ENCODE measurements around the gene FBLN1. TPM values are rescaled to one million over a fixed set of nuclear protein-coding genes. Genes with fewer than 3 reads are reported as not detected.
A peak's percentile ranks its signal among the peaks of the same experiment; 100 is the strongest.

The FBLN1 gene
- total RNA-seq, 1 donor from 2014 or later = 297 TPM

DNA sequence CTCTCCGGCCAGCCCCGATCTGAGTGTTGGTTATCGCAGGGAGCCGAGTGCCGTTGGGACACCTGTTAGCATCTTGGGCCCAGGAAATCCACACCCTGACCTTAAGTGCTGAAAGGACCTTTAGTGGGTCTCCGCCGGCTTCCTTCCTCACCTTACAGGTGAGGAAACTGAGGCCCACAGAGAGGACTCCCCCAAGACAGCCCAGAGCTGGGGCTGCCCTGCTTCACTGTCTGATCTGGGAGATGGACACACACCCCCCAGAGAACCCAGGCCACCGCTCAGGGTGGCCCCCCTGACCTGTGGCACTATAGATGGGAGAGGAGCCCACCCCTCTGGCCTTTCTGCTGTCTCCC is 73.6 kb downstream of the FBLN1 start:
- H3K4me1 Mint-ChIP-seq = peaks cover 20% of the 10 kb centered on the region

GRCh38 chr22:45576730-45577464 is 74.2 kb downstream of the FBLN1 start:
- no peaks in the 10 kb centered on the region for H3K9me3 Mint-ChIP-seq
- H3K36me3 Mint-ChIP-seq = peaks cover 4% of the 10 kb centered on the region
- no peaks in the 10 kb centered on the region for H3K27me3 Mint-ChIP-seq (ENCODE audit: low read depth)
- DNase-seq (ENCODE audit: low spot score in 2 of 2, unreplicated experiment in 2 of 2) = no peak
- no peak overlapping the region for H3K27ac Mint-ChIP-seq
- peaks cover 24% of the 10 kb centered on the region for H3K4me1 Mint-ChIP-seq
- no peak overlapping the region for H3K4me3 Mint-ChIP-seq
- TF ChIP-seq, protein P1, sequence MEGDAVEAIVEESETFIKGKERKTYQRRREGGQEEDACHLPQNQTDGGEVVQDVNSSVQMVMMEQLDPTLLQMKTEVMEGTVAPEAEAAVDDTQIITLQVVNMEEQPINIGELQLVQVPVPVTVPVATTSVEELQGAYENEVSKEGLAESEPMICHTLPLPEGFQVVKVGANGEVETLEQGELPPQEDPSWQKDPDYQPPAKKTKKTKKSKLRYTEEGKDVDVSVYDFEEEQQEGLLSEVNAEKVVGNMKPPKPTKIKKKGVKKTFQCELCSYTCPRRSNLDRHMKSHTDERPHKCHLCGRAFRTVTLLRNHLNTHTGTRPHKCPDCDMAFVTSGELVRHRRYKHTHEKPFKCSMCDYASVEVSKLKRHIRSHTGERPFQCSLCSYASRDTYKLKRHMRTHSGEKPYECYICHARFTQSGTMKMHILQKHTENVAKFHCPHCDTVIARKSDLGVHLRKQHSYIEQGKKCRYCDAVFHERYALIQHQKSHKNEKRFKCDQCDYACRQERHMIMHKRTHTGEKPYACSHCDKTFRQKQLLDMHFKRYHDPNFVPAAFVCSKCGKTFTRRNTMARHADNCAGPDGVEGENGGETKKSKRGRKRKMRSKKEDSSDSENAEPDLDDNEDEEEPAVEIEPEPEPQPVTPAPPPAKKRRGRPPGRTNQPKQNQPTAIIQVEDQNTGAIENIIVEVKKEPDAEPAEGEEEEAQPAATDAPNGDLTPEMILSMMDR (IDR thresholded peaks at IDR 0.05; ENCODE audit: unreplicated experiment) = no peak

More for the DNA sequence above, 73.6 kb downstream of the FBLN1 start:
- DNase-seq (ENCODE audit: low spot score in 2 of 2, unreplicated experiment in 2 of 2) = no peak
- H3K4me3 Mint-ChIP-seq = no peak overlapping the region
- H3K9me3 Mint-ChIP-seq = peaks cover 3% of the 10 kb centered on the region
- TF ChIP-seq, protein P1 (IDR thresholded peaks at IDR 0.05; ENCODE audit: unreplicated experiment) = no peak
- no peaks in the 10 kb centered on the region for H3K27me3 Mint-ChIP-seq (ENCODE audit: low read depth)
- peaks cover 8% of the 10 kb centered on the region for H3K36me3 Mint-ChIP-seq
- no peak overlapping the region for H3K27ac Mint-ChIP-seq

DNA sequence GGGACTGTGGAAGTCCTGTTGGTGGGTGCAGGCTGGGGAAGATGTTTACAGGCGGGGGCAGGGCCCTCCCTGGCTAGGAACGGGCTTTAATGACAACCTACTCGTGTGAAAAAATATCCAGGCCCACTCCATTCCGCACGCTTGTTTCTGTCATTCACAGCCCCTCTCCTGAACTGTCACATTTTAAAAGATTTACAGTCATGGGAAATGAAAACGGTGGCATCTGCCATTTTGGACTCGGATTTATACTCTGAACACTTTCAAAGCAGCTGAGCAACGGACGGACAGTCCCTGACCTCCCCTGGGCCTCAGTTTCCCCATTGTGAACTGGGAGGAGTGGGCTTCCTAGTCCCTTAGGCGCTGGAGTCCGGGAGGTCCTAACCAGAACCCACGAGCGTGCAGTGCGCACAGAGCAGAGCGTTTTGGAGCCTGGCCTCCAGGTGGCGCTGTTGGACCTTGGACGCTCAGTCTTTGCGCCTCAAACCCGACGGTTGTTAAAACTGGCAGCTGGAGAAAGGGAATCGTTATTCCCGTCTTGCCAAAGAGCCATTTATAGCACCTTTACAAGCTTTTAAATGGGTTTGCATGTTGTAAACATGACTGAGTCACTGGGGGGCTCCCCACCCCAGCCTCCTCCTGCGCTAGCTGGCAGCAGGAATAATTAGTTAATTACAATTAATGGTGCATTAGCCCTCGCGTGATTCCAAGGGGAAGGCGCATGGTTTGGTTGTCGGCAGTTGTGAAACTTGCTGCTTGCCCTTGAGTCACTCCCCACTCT is 75.3 kb downstream of the FBLN1 start:
- H3K27me3 Mint-ChIP-seq (ENCODE audit: low read depth) = no peaks in the 10 kb centered on the region
- no peak overlapping the region for H3K27ac Mint-ChIP-seq
- H3K36me3 Mint-ChIP-seq = peaks cover 4% of the 10 kb centered on the region
- H3K9me3 Mint-ChIP-seq = no peaks in the 10 kb centered on the region
- H3K4me1 Mint-ChIP-seq = peaks cover 32% of the 10 kb centered on the region
- no peak overlapping the region for H3K4me3 Mint-ChIP-seq
- TF ChIP-seq, protein P1 (IDR thresholded peaks at IDR 0.05; ENCODE audit: unreplicated experiment) = peak; percentile 98
- peak; percentile 83 to 93 for DNase-seq (ENCODE audit: low spot score in 2 of 2, unreplicated experiment in 2 of 2)

DNA sequence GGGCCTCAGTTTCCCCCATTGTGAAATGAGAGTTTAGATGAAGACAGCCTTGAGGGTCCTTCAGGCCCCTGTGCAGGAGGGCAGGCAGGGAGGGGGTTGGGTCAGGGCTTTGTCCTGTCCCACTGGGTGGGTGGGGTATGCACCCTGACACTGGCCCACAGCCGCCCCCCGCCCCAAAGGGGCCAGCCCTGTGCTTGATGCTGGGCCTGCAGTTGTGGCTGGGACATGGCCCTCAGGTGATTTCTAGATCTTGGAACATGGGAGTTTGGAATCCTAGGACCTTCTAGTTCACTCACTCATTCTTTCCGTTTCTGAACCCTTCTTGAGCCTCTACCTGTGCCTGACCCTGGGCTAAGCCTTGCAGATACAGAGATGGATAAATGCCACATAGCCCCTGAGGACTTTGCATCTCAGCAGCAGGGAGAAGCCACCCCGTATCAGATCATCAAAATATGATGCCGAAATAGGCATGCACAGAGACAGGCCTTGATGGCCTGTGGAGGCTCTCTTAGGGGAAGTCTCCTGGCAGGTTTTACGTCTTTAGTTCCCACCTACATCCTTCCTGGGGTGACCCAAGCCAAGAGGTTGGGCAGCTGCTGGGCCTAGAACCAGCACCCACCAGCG is 76.0 kb downstream of the FBLN1 start:
- no peaks in the 10 kb centered on the region for H3K9me3 Mint-ChIP-seq
- TF ChIP-seq, protein P1 (IDR thresholded peaks at IDR 0.05; ENCODE audit: unreplicated experiment) = no peak
- peaks cover 36% of the 10 kb centered on the region for H3K4me1 Mint-ChIP-seq
- no peak overlapping the region for H3K27ac Mint-ChIP-seq
- DNase-seq (ENCODE audit: low spot score in 2 of 2, unreplicated experiment in 2 of 2) = no peak
- no peak overlapping the region for H3K4me3 Mint-ChIP-seq
- H3K27me3 Mint-ChIP-seq (ENCODE audit: low read depth) = no peaks in the 10 kb centered on the region
- H3K36me3 Mint-ChIP-seq = peaks cover 4% of the 10 kb centered on the region

DNA sequence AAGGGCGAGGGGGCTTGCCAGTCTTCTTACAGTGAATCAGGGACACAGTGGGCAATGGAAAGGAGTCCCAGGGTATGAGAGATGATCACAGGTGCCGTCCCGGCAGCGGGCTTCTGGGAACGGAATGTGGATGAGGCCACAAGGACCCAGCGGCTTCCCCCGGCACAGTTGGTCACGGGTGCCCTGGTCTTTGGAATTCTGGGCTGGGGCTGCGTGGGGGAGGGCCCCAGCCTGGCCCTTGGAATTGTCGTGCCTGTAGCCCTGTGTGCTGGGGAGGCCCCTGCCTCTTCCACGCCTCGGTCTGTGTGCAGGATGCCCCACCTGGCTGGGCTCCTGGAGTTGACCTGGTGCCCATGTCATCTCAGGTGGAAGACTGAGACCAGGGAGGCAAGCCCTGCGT is 76.6 kb downstream of the FBLN1 start:
- Mint-ChIP-seq H3K27me3 (ENCODE audit: low read depth) (no peaks in the 10 kb centered on the region), H3K9me3 (no peaks in the 10 kb centered on the region), H3K27ac (no peak overlapping the region), H3K36me3 (no peaks in the 10 kb centered on the region), H3K4me3 (no peak overlapping the region), H3K4me1 (peaks cover 43% of the 10 kb centered on the region)
- DNase-seq (ENCODE audit: low spot score in 2 of 2, unreplicated experiment in 2 of 2) = no peak
- TF ChIP-seq, protein P1 (IDR thresholded peaks at IDR 0.05; ENCODE audit: unreplicated experiment) = no peak

Measured in mesothelial cell of epicardium (in vitro differentiated cells).